ENCODE results near the gene HIC2. TPM values are rescaled to one million over a fixed set of nuclear protein-coding genes. Genes with fewer than 3 reads are reported as not detected.
"Not testable (repeated sequence)": the region's sequence is repeated elsewhere in the genome, so short reads cannot be mapped to it uniquely, and the experiment has no call there.

The HIC2 gene
- total RNA-seq, 1 experiment from 2014 or later = 3.4 TPM

- not testable (repeated sequence) for DNase-seq (ENCODE audit: low read depth)
Measured at GRCh38 chr22:21434378-21435233, 17.4 kb downstream of the HIC2 start.

- not testable (repeated sequence) for DNase-seq (ENCODE audit: low read depth)
Measured at GRCh38 chr22:21435998-21436810, 19.0 kb downstream of the HIC2 start.

GRCh38 chr22:21438013-21438412 lies 20.8 kb downstream of the HIC2 start:
- not testable (repeated sequence) for DNase-seq (ENCODE audit: low read depth)

GRCh38 chr22:21440018-21440636 lies 23.0 kb downstream of the HIC2 start:
- not testable (repeated sequence) for DNase-seq (ENCODE audit: low read depth)

- not testable (repeated sequence) for DNase-seq (ENCODE audit: low read depth)
Measured at GRCh38 chr22:21440676-21441075, 23.5 kb downstream of the HIC2 start.

- not testable (repeated sequence) for DNase-seq (ENCODE audit: low read depth)
Measured at GRCh38 chr22:21441170-21441569, 24.0 kb downstream of the HIC2 start.

GRCh38 chr22:21442123-21442522 lies 25.0 kb downstream of the HIC2 start:
- not testable (repeated sequence) for DNase-seq (ENCODE audit: low read depth)

- DNase-seq (ENCODE audit: low read depth) = not testable (repeated sequence)
Measured at GRCh38 chr22:21442646-21443045, 25.5 kb downstream of the HIC2 start.

- no peak for DNase-seq (ENCODE audit: low read depth)
Measured at GRCh38 chr22:21443057-21443734, 26.0 kb downstream of the HIC2 start.

- no peak for DNase-seq (ENCODE audit: low read depth)
Measured at GRCh38 chr22:21443735-21444421, 26.7 kb downstream of the HIC2 start.

- DNase-seq (ENCODE audit: low read depth) = no peak
Measured at GRCh38 chr22:21444701-21445436, 27.7 kb downstream of the HIC2 start.

GRCh38 chr22:21445437-21446127 lies 28.4 kb downstream of the HIC2 start:
- no peak for DNase-seq (ENCODE audit: low read depth)

- DNase-seq (ENCODE audit: low read depth) = no peak
Measured at GRCh38 chr22:21446128-21446826, 29.1 kb downstream of the HIC2 start.

- no peak for DNase-seq (ENCODE audit: low read depth)
Measured at GRCh38 chr22:21446827-21447690, 29.9 kb downstream of the HIC2 start.

- DNase-seq (ENCODE audit: low read depth) = no peak
Measured at GRCh38 chr22:21447694-21448402, 30.7 kb downstream of the HIC2 start.

- no peak for DNase-seq (ENCODE audit: low read depth)
Measured at GRCh38 chr22:21448627-21449416, 31.7 kb downstream of the HIC2 start.

Data from HT1080 (cell line).